Measurements from ENCODE around the gene TAX1BP3. TPM values are rescaled to one million over a fixed set of nuclear protein-coding genes. Genes with fewer than 3 reads are reported as not detected.

Gene TAX1BP3
- total RNA-seq, 1 experiment from 2014 or later: 50.0 TPM

GRCh38 chr17:3695129-3695722 is 26.8 kb upstream of the TAX1BP3 start:
- Histone ChIP-seq H3K36me3 (ENCODE audit: control insufficient read depth in 1 of 2, insufficient read depth in 2 of 2, low read length in 2 of 2) (no peaks in the 10 kb centered on the region), H3K79me2 (ENCODE audit: insufficient read depth, low read length) (no peaks in the 10 kb centered on the region), H3K27me3 (ENCODE audit: insufficient read depth, low read length) (no peaks in the 10 kb centered on the region), H2AFZ (ENCODE audit: low read depth, low read length, poor library complexity, severe bottlenecking) (no peak overlapping the region), H3K27ac (ENCODE audit: low read depth, low read length) (peak overlapping the region; percentile 47; the same call in 1 of the 2 replicates), H3K4me2 (ENCODE audit: low read length) (peak overlapping the region; percentile 80), H3K4me1 (ENCODE audit: control insufficient read depth in 1 of 2, insufficient read depth in 2 of 2, low read length in 2 of 2) (peaks cover 0 to 11% of the 10 kb centered on the region in 2 experiments; a peak in 2 of 4 replicates), H3K9ac (ENCODE audit: low read length) (peak overlapping the region; percentile 62), H4K20me1 (ENCODE audit: insufficient read depth) (no peaks in the 10 kb centered on the region), H3K9me2 (ENCODE audit: insufficient read depth) (no peaks in the 10 kb centered on the region), H3K4me3 (replicated peaks in 1 of 2; ENCODE audit: low read depth in 1 of 2, low read length in 2 of 2) (peak overlapping the region; percentile 46 to 60), H3K9me3 (ENCODE audit: control insufficient read depth in 1 of 2, insufficient read depth in 1 of 2, low read depth in 1 of 2, low read length in 2 of 2) (peaks cover 9 to 10% of the 10 kb centered on the region in 2 experiments; a peak in 2 of 4 replicates)
- CTCF ChIA-PET: interaction anchor here (1.1 to 2.1 kb wide), 2 partner anchors 13 to 212 kb away, joined by 3 to 7 read pairs; no protein-coding TSS in a partner anchor
- RAD21 ChIA-PET (ENCODE audit: low non-redundant PET in 1 of 2, low total read pairs in 2 of 2, uncharacterized antibody in 2 of 2, unreplicated experiment in 2 of 2): no interaction called here
- TF ChIP-seq JUND (IDR thresholded peaks at IDR 0.05) (no peak), POLR2A (IDR thresholded peaks at IDR 0.05; ENCODE audit: borderline replicate concordance, extremely low read depth, insufficient read depth, insufficient read length) (no peak), SIN3A (IDR thresholded peaks at IDR 0.05; ENCODE audit: low read depth) (no peak), CEBPB (IDR thresholded peaks at IDR 0.05; ENCODE audit: low read depth) (no peak)
- BruUV-seq (replicated peaks): no TSS peak
- ATAC-seq: peak; percentile 42
- intact Hi-C loops (cut with micrococcal nuclease): no loop called here
- POLR2A ChIA-PET: no interaction called here
- no peak for DNase-seq (ENCODE audit: low read depth, low spot score)

GRCh38 chr17:3693829-3694231 is 25.5 kb upstream of the TAX1BP3 start:
- ChIA-PET POLR2A (no interaction called here), RAD21 (ENCODE audit: low non-redundant PET in 1 of 2, low total read pairs in 2 of 2, uncharacterized antibody in 2 of 2, unreplicated experiment in 2 of 2) (no interaction called here), CTCF (interaction anchor here (2.1 kb wide), 1 partner anchor 11 kb away, joined by 7 read pairs; no protein-coding TSS in a partner anchor)
- Histone ChIP-seq H3K9me3 (ENCODE audit: control insufficient read depth in 1 of 2, insufficient read depth in 1 of 2, low read depth in 1 of 2, low read length in 2 of 2) (peaks cover 9 to 10% of the 10 kb centered on the region in 2 experiments; a peak in 2 of 4 replicates), H3K4me3 (replicated peaks in 1 of 2; ENCODE audit: low read depth in 1 of 2, low read length in 2 of 2) (no peak overlapping the region), H3K4me1 (ENCODE audit: control insufficient read depth in 1 of 2, insufficient read depth in 2 of 2, low read length in 2 of 2) (peaks cover 0 to 11% of the 10 kb centered on the region in 2 experiments; a peak in 2 of 4 replicates), H3K4me2 (ENCODE audit: low read length) (no peak overlapping the region), H3K27me3 (ENCODE audit: insufficient read depth, low read length) (no peaks in the 10 kb centered on the region), H3K9me2 (ENCODE audit: insufficient read depth) (no peaks in the 10 kb centered on the region), H2AFZ (ENCODE audit: low read depth, low read length, poor library complexity, severe bottlenecking) (no peak overlapping the region), H3K9ac (ENCODE audit: low read length) (no peak overlapping the region), H4K20me1 (ENCODE audit: insufficient read depth) (no peaks in the 10 kb centered on the region), H3K79me2 (ENCODE audit: insufficient read depth, low read length) (no peaks in the 10 kb centered on the region), H3K27ac (ENCODE audit: low read depth, low read length) (no peak overlapping the region), H3K36me3 (ENCODE audit: control insufficient read depth in 1 of 2, insufficient read depth in 2 of 2, low read length in 2 of 2) (no peaks in the 10 kb centered on the region)
- intact Hi-C loops (cut with micrococcal nuclease): no loop called here
- BruUV-seq (replicated peaks): no TSS peak
- no peak for DNase-seq (ENCODE audit: low read depth, low spot score)
- no peak for ATAC-seq
- TF ChIP-seq SP1 (IDR thresholded peaks at IDR 0.05; ENCODE audit: low read depth) (no peak), EGR1 (IDR thresholded peaks at IDR 0.05; ENCODE audit: low read depth) (no peak), EZH2phosphoT487 (IDR thresholded peaks at IDR 0.05; ENCODE audit: borderline replicate concordance) (no peak), JUND (IDR thresholded peaks at IDR 0.05) (no peak), ELF1 (IDR thresholded peaks at IDR 0.05; ENCODE audit: borderline replicate concordance, low read depth) (no peak), CBX3 (IDR thresholded peaks at IDR 0.05; ENCODE audit: low read depth) (no peak), TCF7L2 (IDR thresholded peaks at IDR 0.05; ENCODE audit: borderline replicate concordance, extremely low read depth, insufficient read depth, insufficient read length) (no peak), ATF3 (IDR thresholded peaks at IDR 0.05) (no peak), ZFX (IDR thresholded peaks at IDR 0.05) (no peak), RAD21 (IDR thresholded peaks at IDR 0.05; ENCODE audit: low read depth) (no peak), SRF (IDR thresholded peaks at IDR 0.05; ENCODE audit: low read depth) (no peak)
- TF ChIP-seq, protein P1, sequence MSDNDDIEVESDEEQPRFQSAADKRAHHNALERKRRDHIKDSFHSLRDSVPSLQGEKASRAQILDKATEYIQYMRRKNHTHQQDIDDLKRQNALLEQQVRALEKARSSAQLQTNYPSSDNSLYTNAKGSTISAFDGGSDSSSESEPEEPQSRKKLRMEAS (IDR thresholded peaks at IDR 0.05): no peak
- TF ChIP-seq, protein P2, sequence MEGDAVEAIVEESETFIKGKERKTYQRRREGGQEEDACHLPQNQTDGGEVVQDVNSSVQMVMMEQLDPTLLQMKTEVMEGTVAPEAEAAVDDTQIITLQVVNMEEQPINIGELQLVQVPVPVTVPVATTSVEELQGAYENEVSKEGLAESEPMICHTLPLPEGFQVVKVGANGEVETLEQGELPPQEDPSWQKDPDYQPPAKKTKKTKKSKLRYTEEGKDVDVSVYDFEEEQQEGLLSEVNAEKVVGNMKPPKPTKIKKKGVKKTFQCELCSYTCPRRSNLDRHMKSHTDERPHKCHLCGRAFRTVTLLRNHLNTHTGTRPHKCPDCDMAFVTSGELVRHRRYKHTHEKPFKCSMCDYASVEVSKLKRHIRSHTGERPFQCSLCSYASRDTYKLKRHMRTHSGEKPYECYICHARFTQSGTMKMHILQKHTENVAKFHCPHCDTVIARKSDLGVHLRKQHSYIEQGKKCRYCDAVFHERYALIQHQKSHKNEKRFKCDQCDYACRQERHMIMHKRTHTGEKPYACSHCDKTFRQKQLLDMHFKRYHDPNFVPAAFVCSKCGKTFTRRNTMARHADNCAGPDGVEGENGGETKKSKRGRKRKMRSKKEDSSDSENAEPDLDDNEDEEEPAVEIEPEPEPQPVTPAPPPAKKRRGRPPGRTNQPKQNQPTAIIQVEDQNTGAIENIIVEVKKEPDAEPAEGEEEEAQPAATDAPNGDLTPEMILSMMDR (IDR thresholded peaks at IDR 0.05 in 2 of 3, conservative IDR thresholded peaks at IDR 0.05 in 1 of 3; ENCODE audit: borderline replicate concordance in 1 of 3, insufficient read depth in 1 of 3, low read depth in 2 of 3, low read length in 2 of 3): no peak
